Natural killer cell (primary cell): Measurements from ENCODE around the gene ADAMTS3. TPM values are rescaled to one million over a fixed set of nuclear protein-coding genes. Genes with fewer than 3 reads are reported as not detected.

Experiments
- ATAC-seq, 3 donors: fragments of 150-1000 bp in 2 of 3; fragments of 200-7000 bp in 1 of 3; cut with Tn5 transposase; 1 replicate in 1 of 3; 2 replicates in 2 of 3; pipeline ENCODE4 v1.10.0; 2021; ENCODE audit warnings: mild to moderate bottlenecking in 2 of 3, moderate library complexity in 2 of 3
- DNase-seq, 2 donors: peaks; one replicate each; pipeline versions ENCODE4 v3.0.0 to v3.0.0-alpha.2; 2013 to 2021; ENCODE audit warnings: mixed read lengths in 1 of 2
- H3K27ac ChIP-seq: one replicate; pipeline ENCODE4 v1.5.1; 2013; ENCODE audit warnings: mild to moderate bottlenecking, low read length
- H3K27me3 ChIP-seq: one replicate; pipeline ENCODE4 v1.6.1; 2013; ENCODE audit warnings: low read length; ENCODE audit not compliant: control insufficient read depth, insufficient read depth
- H3K36me3 ChIP-seq: one replicate; pipeline ENCODE4 v1.6.1; 2013; ENCODE audit warnings: low read length; ENCODE audit not compliant: control insufficient read depth, insufficient read depth
- H3K4me1 ChIP-seq: one replicate; pipeline ENCODE4 v1.6.1; 2013; ENCODE audit warnings: low read length; ENCODE audit not compliant: control insufficient read depth, insufficient read depth
- H3K4me3 ChIP-seq: one replicate; pipeline ENCODE4 v1.5.1; 2013; ENCODE audit warnings: low read length
- H3K9me3 ChIP-seq: one replicate; pipeline ENCODE4 v1.6.1; 2013; ENCODE audit warnings: low read length; ENCODE audit not compliant: control insufficient read depth, insufficient read depth
- H3K27ac Mint-ChIP-seq, 2 donors: one replicate each; pipeline ENCODE4 v1.8.0; 2022; ENCODE audit warnings: mild to moderate bottlenecking in 2 of 2, mixed read lengths in 2 of 2, moderate library complexity in 1 of 2
- H3K27me3 Mint-ChIP-seq, 2 donors: one replicate each; pipeline ENCODE4 v1.8.0; 2022; ENCODE audit warnings: low read depth in 2 of 2, mixed read lengths in 2 of 2
- H3K36me3 Mint-ChIP-seq: one replicate; pipeline ENCODE4 v1.8.0; 2022; ENCODE audit warnings: mixed read lengths
- H3K4me1 Mint-ChIP-seq, 2 donors: one replicate each; pipeline ENCODE4 v1.8.0; 2022; ENCODE audit warnings: mixed read lengths in 2 of 2
- H3K4me3 Mint-ChIP-seq: one replicate; pipeline ENCODE4 v1.8.0; 2022; ENCODE audit warnings: mild to moderate bottlenecking, moderate library complexity, mixed read lengths
- H3K9me3 Mint-ChIP-seq, 2 donors: one replicate each; pipeline ENCODE4 v1.8.0; 2022; ENCODE audit warnings: mixed read lengths in 2 of 2
- CTCF ChIP-seq: fragments of 200-600 bp; IDR thresholded peaks from one replicate; pipeline ENCODE4 v1.8.0; 2022; ENCODE audit warnings: antibody characterized with exemption
- WGBS: methylation state at CpG from one replicate; pipeline ENCODE4 v1.1.7; 2013; ENCODE audit warnings: missing lambda C conversion rate; ENCODE audit not compliant: insufficient coverage; 5-methylcytosine and 5-hydroxymethylcytosine counted together
- intact Hi-C: fragments of 100-400 bp; cut with micrococcal nuclease; formaldehyde crosslinking; loops from one replicate; pipeline ENCODE4 v1.14.2; 2022
- total RNA-seq, 4 donors: library from RNA; stranded (reverse); fragments of 120-200 nt in 1 of 4; gene quantifications; one replicate each; pipeline versions ENCODE4 v1.2.3 to v1.2.4, GENCODE V29; 2013 to 2022

Gene ADAMTS3
- total RNA-seq, 3 donors from 2014 or later (not counting 1 experiment from before 2014, with no cell fraction given): 0.30 TPM; not detected in 2

GRCh38 chr4:72375073-72375736 lies 193.8 kb downstream of the ADAMTS3 start:
- Histone ChIP-seq H3K36me3 (no peaks in the 10 kb centered on the region), H3K9me3 (no peaks in the 10 kb centered on the region), H3K4me1 (no peaks in the 10 kb centered on the region), H3K27ac (no peak overlapping the region), H3K4me3 (no peak overlapping the region), H3K27me3 (no peaks in the 10 kb centered on the region)
- H3K27me3 Mint-ChIP-seq: no peaks in the 10 kb centered on the region
- no peak for TF ChIP-seq CTCF
- no peak for DNase-seq
- H3K9me3 Mint-ChIP-seq: peaks cover 2 to 3% of the 10 kb centered on the region in 2 donors
- no peak for ATAC-seq
- H3K4me1 Mint-ChIP-seq: no peaks in the 10 kb centered on the region
- no peak overlapping the region for H3K4me3 Mint-ChIP-seq
- intact Hi-C loops: no loop called here
- H3K27ac Mint-ChIP-seq: no peak overlapping the region
- WGBS: 38% methylated on average over 4 of the region's 4 CpGs
- no peaks in the 10 kb centered on the region for H3K36me3 Mint-ChIP-seq

- H3K36me3 ChIP-seq: no peaks in the 10 kb centered on the region
- H3K4me3 ChIP-seq: no peak overlapping the region
- H3K36me3 Mint-ChIP-seq: no peaks in the 10 kb centered on the region
- intact Hi-C loops: no loop called here
- no peaks in the 10 kb centered on the region for H3K4me1 ChIP-seq
- H3K4me3 Mint-ChIP-seq: no peak overlapping the region
- H3K27me3 Mint-ChIP-seq: no peaks in the 10 kb centered on the region
- TF ChIP-seq CTCF: no peak
- H3K27ac Mint-ChIP-seq: no peak overlapping the region
- ATAC-seq (no peak), DNase-seq (no peak)
- peaks cover 2 to 3% of the 10 kb centered on the region in 2 donors for H3K9me3 Mint-ChIP-seq
- no CpG with 5 or more reads among the region's 1 CpG for WGBS
- H3K4me1 Mint-ChIP-seq: no peaks in the 10 kb centered on the region
- no peak overlapping the region for H3K27ac ChIP-seq
- H3K27me3 ChIP-seq: no peaks in the 10 kb centered on the region
- H3K9me3 ChIP-seq: no peaks in the 10 kb centered on the region
Measured at GRCh38 chr4:72374159-72374558, 194.9 kb downstream of the ADAMTS3 start.

- Histone ChIP-seq H3K9me3 (no peaks in the 10 kb centered on the region), H3K27me3 (no peaks in the 10 kb centered on the region), H3K4me1 (no peaks in the 10 kb centered on the region), H3K4me3 (no peak overlapping the region), H3K36me3 (no peaks in the 10 kb centered on the region), H3K27ac (no peak overlapping the region)
- intact Hi-C loops: no loop called here
- ATAC-seq (no peak), DNase-seq (no peak)
- H3K27ac Mint-ChIP-seq: no peak overlapping the region
- H3K36me3 Mint-ChIP-seq: no peaks in the 10 kb centered on the region
- TF ChIP-seq CTCF: no peak
- H3K4me1 Mint-ChIP-seq: no peaks in the 10 kb centered on the region
- no peak overlapping the region for H3K4me3 Mint-ChIP-seq
- peaks cover 2 to 3% of the 10 kb centered on the region in 2 donors for H3K9me3 Mint-ChIP-seq
- no peaks in the 10 kb centered on the region for H3K27me3 Mint-ChIP-seq
Measured at GRCh38 chr4:72366601-72367000, 202.4 kb downstream of the ADAMTS3 start.

DNA sequence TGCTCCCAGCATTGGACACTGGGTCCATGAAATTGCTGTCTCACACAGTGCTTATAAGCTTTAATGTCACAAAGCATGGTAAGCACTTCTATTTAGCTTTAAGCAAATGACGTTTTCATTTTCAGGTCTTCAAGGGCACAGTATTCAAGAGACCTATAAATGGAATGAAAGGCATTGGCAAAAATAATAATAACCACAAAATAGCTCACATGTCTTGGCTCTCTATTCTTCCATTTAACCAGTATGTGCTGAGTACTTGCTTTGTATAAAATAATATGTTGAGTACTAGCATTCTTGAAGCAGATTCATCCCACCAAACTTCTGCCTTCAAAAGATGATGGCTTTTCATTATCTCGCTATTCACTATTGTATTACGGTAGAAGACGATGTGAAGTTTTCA lies 203.0 kb downstream of the ADAMTS3 start:
- peaks cover 2 to 3% of the 10 kb centered on the region in 2 donors for H3K9me3 Mint-ChIP-seq
- H3K27me3 Mint-ChIP-seq: no peaks in the 10 kb centered on the region
- no peaks in the 10 kb centered on the region for H3K4me1 Mint-ChIP-seq
- Histone ChIP-seq H3K4me1 (no peaks in the 10 kb centered on the region), H3K4me3 (no peak overlapping the region), H3K27ac (no peak overlapping the region), H3K9me3 (no peaks in the 10 kb centered on the region), H3K27me3 (no peaks in the 10 kb centered on the region), H3K36me3 (no peaks in the 10 kb centered on the region)
- intact Hi-C loops: no loop called here
- H3K36me3 Mint-ChIP-seq: no peaks in the 10 kb centered on the region
- no peak for DNase-seq
- no peak for TF ChIP-seq CTCF
- no peak overlapping the region for H3K27ac Mint-ChIP-seq
- no peak overlapping the region for H3K4me3 Mint-ChIP-seq
- ATAC-seq: no peak
- 97% methylated on average over 3 of the region's 4 CpGs for WGBS
